ENCODE data around the gene FAM204A. TPM values are rescaled to one million over a fixed set of nuclear protein-coding genes. Genes with fewer than 3 reads are reported as not detected.

Gene FAM204A
- total RNA-seq, 1 donor from 2014 or later: 43.6 TPM

DNA sequence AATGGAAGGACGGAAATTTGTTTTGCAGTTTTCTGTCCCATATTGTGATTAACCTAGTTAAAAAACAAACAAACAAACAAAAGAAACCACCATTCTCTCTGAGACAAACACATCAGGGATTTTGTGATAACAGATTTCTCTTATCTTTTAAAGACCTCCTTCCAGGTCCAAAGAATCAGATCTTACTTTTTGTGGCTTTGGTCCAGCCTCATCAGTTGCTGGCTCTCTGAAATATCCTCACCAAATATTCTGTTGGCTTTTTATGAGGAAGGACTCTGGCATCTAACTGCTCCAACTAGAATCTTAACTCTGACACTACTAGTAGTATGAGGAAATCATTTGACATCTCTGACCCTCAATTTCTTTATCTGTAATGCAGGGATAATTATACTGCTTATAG is 4.8 kb downstream of the FAM204A start:
- Mint-ChIP-seq H3K9me3 (ENCODE audit: unreplicated experiment) (no peaks in the 10 kb centered on the region), H3K36me3 (ENCODE audit: unreplicated experiment) (no peaks in the 10 kb centered on the region), H3K4me1 (ENCODE audit: low read depth, unreplicated experiment) (peaks cover 2% of the 10 kb centered on the region), H3K27me3 (ENCODE audit: unreplicated experiment) (peaks cover 3% of the 10 kb centered on the region), H3K4me3 (ENCODE audit: unreplicated experiment) (no peak overlapping the region), H3K27ac (ENCODE audit: unreplicated experiment) (no peak overlapping the region)
- TF ChIP-seq, protein P1, sequence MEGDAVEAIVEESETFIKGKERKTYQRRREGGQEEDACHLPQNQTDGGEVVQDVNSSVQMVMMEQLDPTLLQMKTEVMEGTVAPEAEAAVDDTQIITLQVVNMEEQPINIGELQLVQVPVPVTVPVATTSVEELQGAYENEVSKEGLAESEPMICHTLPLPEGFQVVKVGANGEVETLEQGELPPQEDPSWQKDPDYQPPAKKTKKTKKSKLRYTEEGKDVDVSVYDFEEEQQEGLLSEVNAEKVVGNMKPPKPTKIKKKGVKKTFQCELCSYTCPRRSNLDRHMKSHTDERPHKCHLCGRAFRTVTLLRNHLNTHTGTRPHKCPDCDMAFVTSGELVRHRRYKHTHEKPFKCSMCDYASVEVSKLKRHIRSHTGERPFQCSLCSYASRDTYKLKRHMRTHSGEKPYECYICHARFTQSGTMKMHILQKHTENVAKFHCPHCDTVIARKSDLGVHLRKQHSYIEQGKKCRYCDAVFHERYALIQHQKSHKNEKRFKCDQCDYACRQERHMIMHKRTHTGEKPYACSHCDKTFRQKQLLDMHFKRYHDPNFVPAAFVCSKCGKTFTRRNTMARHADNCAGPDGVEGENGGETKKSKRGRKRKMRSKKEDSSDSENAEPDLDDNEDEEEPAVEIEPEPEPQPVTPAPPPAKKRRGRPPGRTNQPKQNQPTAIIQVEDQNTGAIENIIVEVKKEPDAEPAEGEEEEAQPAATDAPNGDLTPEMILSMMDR (IDR thresholded peaks at IDR 0.05; ENCODE audit: partially characterized antibody, unreplicated experiment): no peak
- no peak for DNase-seq

- Mint-ChIP-seq H3K4me1 (ENCODE audit: low read depth, unreplicated experiment) (no peaks in the 10 kb centered on the region), H3K4me3 (ENCODE audit: unreplicated experiment) (no peak overlapping the region), H3K36me3 (ENCODE audit: unreplicated experiment) (no peaks in the 10 kb centered on the region), H3K27me3 (ENCODE audit: unreplicated experiment) (no peaks in the 10 kb centered on the region), H3K9me3 (ENCODE audit: unreplicated experiment) (no peaks in the 10 kb centered on the region), H3K27ac (ENCODE audit: unreplicated experiment) (no peak overlapping the region)
- TF ChIP-seq, protein P1 (IDR thresholded peaks at IDR 0.05; ENCODE audit: partially characterized antibody, unreplicated experiment): no peak
- no peak for DNase-seq
Observed at GRCh38 chr10:118333871-118334270, 8.3 kb downstream of the FAM204A start.

- no peaks in the 10 kb centered on the region for H3K36me3 Mint-ChIP-seq (ENCODE audit: unreplicated experiment)
- H3K4me3 Mint-ChIP-seq (ENCODE audit: unreplicated experiment): no peak overlapping the region
- H3K27me3 Mint-ChIP-seq (ENCODE audit: unreplicated experiment): no peaks in the 10 kb centered on the region
- no peak overlapping the region for H3K27ac Mint-ChIP-seq (ENCODE audit: unreplicated experiment)
- H3K4me1 Mint-ChIP-seq (ENCODE audit: low read depth, unreplicated experiment): no peaks in the 10 kb centered on the region
- no peak for DNase-seq
- TF ChIP-seq, protein P1 (IDR thresholded peaks at IDR 0.05; ENCODE audit: partially characterized antibody, unreplicated experiment): no peak
- no peaks in the 10 kb centered on the region for H3K9me3 Mint-ChIP-seq (ENCODE audit: unreplicated experiment)
Observed at GRCh38 chr10:118332948-118333710, 9.0 kb downstream of the FAM204A start.

DNA sequence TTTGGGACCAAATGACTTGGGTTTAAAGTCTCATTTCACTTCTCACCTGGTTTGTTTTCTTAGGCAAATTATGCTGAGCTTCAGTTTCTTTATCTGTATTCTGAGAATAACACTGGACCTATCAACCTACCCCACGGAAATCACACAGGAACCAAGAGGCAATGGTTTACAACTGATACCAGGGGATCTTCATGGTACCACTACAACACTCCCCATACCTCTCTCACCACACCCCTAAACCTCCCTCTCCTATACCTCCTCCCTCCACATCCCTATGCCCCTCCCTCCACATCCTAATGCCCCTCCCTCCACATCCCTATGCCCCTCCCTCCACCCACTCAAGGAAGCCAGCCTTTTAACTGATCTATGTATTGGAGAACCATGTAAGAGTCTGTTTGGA is 9.9 kb downstream of the FAM204A start:
- Mint-ChIP-seq H3K4me1 (ENCODE audit: low read depth, unreplicated experiment) (no peaks in the 10 kb centered on the region), H3K27ac (ENCODE audit: unreplicated experiment) (no peak overlapping the region), H3K27me3 (ENCODE audit: unreplicated experiment) (no peaks in the 10 kb centered on the region), H3K36me3 (ENCODE audit: unreplicated experiment) (no peaks in the 10 kb centered on the region), H3K9me3 (ENCODE audit: unreplicated experiment) (no peaks in the 10 kb centered on the region), H3K4me3 (ENCODE audit: unreplicated experiment) (no peak overlapping the region)
- TF ChIP-seq, protein P1 (IDR thresholded peaks at IDR 0.05; ENCODE audit: partially characterized antibody, unreplicated experiment): no peak
- DNase-seq: no peak

GRCh38 chr10:118330295-118331076 is 11.6 kb downstream of the FAM204A start:
- no peak overlapping the region for H3K4me3 Mint-ChIP-seq (ENCODE audit: unreplicated experiment)
- H3K4me1 Mint-ChIP-seq (ENCODE audit: low read depth, unreplicated experiment): no peaks in the 10 kb centered on the region
- no peak for DNase-seq
- H3K36me3 Mint-ChIP-seq (ENCODE audit: unreplicated experiment): no peaks in the 10 kb centered on the region
- TF ChIP-seq, protein P1 (IDR thresholded peaks at IDR 0.05; ENCODE audit: partially characterized antibody, unreplicated experiment): no peak
- H3K27me3 Mint-ChIP-seq (ENCODE audit: unreplicated experiment): no peaks in the 10 kb centered on the region
- no peak overlapping the region for H3K27ac Mint-ChIP-seq (ENCODE audit: unreplicated experiment)
- H3K9me3 Mint-ChIP-seq (ENCODE audit: unreplicated experiment): no peaks in the 10 kb centered on the region
